Stimulated activated CD4-positive, alpha-beta T cell treated with anti-CD3 and anti-CD28 coated beads, Interleukin-4, amount 100 ng/mL, for 4 hours (primary cell): ENCODE measurements around the gene CAMK2B.

Experiments
- DNase-seq, 2 experiments: peaks; one replicate each; pipeline ENCODE4 v3.0.0-alpha.2; 2020

CAMK2B gene

DNA sequence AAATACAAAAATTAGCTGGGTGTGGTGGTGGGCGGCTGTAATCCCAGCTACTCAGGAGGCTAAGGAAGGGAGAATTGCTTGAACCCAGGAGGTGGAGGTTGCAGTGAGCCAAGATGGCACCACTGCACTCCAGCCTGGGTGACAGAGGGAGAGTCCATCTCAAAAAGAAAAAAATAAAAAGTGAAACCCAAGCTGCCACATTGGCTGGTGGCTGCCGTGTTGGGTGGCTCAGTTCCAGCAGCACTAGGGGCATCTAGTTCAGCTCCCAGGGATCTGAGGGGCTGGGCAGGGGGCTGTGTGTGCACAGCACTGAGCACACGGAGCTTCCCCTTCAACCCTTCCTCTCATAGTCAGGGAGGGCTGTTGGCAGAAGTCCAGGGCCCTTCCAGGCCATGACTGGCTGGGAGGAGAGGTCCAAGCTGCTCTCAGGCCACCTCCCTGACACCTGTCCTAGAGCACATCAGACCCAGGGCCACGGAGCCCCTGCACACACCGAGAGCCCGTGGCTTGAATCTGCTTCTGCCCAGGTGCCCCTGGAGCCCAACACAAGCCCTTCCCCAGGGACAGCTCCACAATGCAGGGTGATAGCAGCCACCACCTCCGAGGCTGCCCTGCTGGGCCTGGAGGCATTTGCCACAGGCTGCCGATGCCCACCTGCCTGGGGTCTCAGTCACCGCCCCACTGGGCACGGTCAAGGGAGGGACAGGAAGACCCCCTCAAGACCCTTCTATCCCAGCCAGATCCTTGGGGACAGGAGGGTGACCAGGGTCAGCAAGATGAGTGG, 77.3 kb downstream of the CAMK2B start:
- no peak for DNase-seq

DNA sequence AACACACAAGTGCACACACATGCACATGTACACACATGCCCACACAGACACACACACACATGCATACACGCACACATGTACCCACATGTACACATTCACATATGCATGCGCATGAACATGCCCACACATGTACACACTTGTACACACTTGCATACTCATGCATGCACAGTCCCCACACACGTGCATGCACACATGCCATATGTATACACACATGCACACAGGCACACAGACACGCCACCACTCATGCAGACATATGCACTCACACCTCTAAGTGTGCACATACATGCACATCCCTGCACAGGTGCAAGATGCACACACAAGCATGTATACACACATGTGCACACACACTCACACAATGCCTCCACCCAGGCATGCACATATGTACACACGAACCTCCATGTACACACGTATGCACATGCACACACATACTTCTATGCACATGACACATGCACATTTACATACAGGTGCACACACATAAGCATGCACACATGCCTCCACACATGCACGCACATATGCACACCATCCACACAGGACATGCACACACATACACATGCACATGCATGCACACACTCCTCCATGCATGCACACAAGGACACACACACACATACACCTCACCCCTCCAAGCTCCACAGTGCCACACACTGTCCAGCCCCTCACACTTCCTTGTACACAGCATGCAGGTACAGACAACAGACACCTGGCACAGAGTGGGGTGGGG, 78.8 kb downstream of the CAMK2B start:
- no peak for DNase-seq

- DNase-seq, result peak in 1 of 2 experiments; percentile 43
Measured at GRCh38 chr7:44244282-44244681, 81.1 kb downstream of the CAMK2B start.

DNA sequence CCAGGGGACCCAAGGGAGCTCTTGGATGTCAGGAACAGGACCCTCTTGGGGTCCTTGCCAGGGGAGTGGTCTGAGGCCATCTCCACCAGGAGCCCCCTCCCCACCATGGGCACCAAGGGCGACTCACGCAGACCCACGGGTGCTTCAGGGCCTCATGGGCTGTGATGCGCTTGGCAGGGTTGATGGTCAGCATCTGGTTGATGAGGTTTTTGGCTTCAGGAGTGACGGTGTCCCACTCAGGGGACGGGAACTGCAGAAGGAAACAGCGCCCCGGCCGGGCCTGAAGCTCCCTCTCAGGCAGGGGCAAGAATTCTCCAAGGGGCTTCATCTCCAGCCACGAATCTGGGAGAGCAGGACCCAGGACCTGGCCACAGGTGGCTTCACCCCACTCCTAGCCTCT, 83.3 kb downstream of the CAMK2B start:
- DNase-seq, result no peak

- peak; percentile 53 to 54 for DNase-seq
Measured at GRCh38 chr7:44240983-44241510, 84.3 kb downstream of the CAMK2B start.

DNA sequence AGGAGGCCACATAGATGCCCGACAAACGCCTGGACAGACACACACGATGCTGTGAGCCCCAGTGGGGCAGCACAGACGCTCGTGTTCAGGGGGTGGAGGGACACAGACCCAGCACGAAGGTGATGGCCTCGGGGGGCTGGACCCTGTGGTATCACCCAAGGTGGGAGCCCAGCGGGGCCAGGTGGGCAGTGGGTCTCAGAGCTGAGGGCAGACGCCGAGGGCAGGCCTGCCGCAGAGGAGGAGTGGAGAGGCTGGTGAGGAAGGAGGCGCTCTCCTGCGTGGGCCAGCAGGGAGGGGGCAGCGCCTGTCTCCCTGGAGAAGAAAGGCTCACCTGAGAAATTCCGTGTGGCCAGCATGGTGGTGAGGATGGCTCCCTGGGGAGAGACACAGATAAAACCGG, 85.0 kb downstream of the CAMK2B start:
- DNase-seq, result no peak

DNA sequence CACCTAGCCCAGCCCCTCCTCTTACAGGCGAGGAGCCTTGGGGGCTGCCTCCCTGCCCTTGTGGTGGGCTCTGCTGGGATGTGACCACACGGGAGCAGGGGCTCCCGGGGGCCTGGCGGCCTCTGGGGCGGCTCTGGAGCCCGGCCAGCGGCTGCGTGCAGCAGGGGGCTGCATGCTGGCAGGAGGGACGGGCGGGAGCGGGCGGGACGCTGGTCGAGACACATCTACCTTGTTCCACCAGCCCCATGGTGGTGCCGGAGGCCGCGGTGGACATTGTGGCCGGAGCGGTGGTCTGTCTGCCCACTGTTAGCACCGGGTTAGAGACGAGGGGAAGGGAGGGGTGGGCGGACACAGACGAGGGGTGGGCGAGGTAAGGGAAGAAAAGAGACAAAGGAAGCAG, 86.0 kb downstream of the CAMK2B start:
- DNase-seq, result no peak

GRCh38 chr7:44238116-44238695, 87.2 kb downstream of the CAMK2B start:
- DNase-seq, result no peak

GRCh38 chr7:44237696-44238095, 87.7 kb downstream of the CAMK2B start:
- no peak for DNase-seq

GRCh38 chr7:44236333-44236728, 89.1 kb downstream of the CAMK2B start:
- no peak for DNase-seq

- no peak for DNase-seq
Measured at GRCh38 chr7:44235582-44236332, 89.6 kb downstream of the CAMK2B start.

- DNase-seq, result no peak
Measured at GRCh38 chr7:44235066-44235465, 90.3 kb downstream of the CAMK2B start.

DNA sequence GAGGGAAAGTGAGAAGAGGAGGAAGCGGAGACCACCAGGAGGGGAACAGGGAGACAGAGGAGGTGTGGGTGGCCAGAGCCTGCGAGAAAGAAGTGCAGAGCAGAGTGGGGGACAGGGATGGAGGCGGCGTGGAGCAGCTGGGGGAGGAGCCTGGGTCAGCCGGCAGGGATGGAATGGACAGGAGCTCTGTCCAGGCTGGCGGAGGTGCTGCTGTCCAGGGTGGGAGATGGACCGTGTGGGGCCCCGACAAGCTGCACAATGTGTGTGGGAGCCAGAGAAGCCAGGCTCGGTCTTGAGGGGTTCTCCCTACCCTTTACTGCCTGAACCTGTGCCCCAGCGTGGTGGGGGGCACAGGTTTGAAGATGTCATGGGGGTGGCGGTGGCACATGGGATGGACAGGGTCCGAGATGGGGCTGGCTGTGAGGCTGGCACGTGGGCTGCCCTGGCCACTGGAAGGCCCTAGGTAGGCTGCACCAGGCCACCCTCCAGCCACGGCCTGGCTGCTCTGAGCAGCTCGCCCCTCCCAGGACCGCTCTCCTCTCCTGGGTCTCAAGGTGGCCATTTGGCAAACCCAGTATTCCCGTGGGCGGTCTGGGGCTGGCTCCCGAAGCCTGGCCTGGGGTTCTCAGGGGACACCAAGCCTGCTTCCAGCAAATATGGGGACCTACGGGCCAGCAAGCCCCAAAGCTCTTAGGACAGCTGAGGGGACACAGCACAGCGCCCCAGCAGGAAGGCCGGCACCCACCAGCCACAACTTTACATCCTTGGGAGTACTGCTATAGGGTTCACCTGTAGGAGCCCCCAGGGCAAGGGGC, 92.3 kb downstream of the CAMK2B start:
- DNase-seq, result no peak

- DNase-seq, result no peak
Measured at GRCh38 chr7:44232396-44232795, 93.0 kb downstream of the CAMK2B start.

DNA sequence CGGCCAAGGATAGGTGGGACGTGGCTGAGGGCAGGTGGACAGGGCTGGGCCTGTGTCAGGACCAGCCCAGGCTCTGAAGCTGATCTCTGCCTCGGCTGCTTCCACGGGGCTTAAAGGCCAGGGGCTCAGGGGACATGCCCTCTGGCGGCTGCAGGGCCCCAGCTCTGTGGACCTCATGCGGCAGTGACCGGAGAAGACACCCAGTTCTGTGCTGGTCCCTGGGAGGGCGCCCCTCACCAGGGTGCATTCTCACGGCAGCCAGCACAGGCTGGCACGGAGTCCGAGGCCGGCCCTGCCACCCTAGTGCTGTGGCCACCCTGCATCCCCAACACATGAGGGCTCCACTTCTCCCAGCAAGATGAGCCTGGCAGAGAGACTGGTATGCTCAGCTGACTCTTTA, 94.3 kb downstream of the CAMK2B start:
- DNase-seq, result no peak

GRCh38 chr7:44230286-44230685, 95.1 kb downstream of the CAMK2B start:
- DNase-seq, result no peak

DNA sequence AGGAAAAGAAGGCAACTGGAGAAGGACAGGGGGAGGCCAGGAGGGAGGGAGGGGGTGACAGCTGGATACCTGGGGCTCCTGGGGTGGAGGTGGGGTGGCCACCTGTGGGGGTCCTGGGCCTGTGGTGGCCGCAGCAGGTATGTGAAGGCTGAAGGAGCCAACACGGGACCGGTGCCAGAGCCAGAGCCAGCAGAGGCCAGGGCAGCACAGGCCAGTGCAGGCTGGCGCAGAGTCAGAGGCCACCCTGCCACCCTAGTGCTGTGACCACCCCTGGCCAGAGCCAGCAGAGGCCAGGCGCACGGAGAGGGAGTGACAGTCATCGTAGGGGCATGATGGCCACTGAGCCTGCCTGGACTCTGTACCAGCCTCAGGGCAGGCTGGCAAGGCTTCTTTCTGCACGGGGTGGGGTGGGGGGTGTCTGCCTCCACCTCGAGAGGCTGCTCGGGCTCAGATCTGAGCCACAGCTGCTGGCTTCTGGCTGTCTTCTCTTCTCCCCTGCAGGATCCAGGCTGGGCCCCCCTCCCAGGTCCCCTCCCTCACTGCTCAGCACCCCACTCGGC, 95.8 kb downstream of the CAMK2B start:
- DNase-seq, result no peak

- no peak for DNase-seq
Measured at GRCh38 chr7:44228571-44229350, 96.6 kb downstream of the CAMK2B start.

DNA sequence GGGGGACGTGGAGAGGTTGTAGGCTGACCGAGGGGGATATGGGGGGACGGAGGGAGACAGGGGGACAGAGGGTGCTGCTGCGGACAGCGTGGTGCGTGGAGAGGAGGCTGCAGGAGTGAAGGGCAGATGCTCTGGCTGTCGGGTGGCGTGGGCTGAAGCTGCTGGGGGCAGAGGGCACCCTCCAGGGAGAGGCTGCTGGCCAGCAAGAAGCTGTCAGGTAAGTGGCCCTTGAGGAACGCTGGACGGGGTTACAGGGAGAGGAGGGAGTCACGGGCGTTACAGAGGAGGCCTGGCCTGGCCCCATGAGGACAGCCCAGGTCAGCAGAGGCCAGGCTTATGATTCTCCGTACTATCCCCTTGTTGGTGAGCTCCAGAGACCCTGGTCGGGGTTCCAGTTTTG, 97.5 kb downstream of the CAMK2B start:
- no peak for DNase-seq

- DNase-seq, result no peak
Measured at GRCh38 chr7:44226396-44226753, 99.0 kb downstream of the CAMK2B start.
